NB4 (cell line): ENCODE results near the gene NCAM2.

ENCODE experiments used
- DNase-seq: peaks from one replicate; pipeline ENCODE4 v3.0.0; 2010; ENCODE audit warnings: low read depth
- H3K4me3 ChIP-seq: one replicate; pipeline ENCODE4 v1.5.1; 2011; ENCODE audit warnings: mild to moderate bottlenecking, low read depth, low read length, moderate library complexity
- CTCF ChIP-seq: IDR thresholded peaks from one replicate; pipeline ENCODE4 v1.5.1; 2012; ENCODE audit warnings: low read depth, low read length
- MYC ChIP-seq: IDR thresholded peaks from 2 replicates; pipeline ENCODE4 v1.6.1; 2011; ENCODE audit warnings: low read depth, low read length
- POLR2A ChIP-seq: IDR thresholded peaks from 2 replicates; pipeline ENCODE4 v1.6.1; 2011; ENCODE audit warnings: mild to moderate bottlenecking; ENCODE audit not compliant: insufficient read length; ENCODE audit errors: extremely low read depth
- TF ChIP-seq, protein P1 (sequence below): IDR thresholded peaks from 2 replicates; pipeline ENCODE4 v1.6.1; 2011; ENCODE audit warnings: low read depth, low read length

The NCAM2 gene

DNA sequence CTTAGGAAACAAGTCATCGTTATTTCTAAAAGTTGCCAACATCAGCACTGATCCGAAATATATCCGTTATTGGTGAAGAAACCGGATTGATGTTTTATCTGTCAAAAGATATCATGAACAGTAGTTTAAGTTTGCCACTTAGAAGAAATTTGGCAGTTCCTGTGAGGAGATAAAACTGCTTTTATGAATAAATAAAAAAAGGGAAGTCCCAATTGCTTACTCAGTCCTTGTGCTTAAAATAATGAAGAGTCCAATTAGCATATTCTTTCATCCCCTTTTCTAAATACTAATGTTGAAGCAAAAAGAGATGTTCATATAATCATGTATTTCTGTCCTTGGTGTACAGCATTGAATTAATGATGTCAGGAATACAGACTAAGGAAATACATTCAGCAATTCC, 164.6 kb downstream of the NCAM2 start:
- no peak overlapping the region for H3K4me3 ChIP-seq
- no peak for DNase-seq
- TF ChIP-seq CTCF = no peak
- TF ChIP-seq, protein P1, sequence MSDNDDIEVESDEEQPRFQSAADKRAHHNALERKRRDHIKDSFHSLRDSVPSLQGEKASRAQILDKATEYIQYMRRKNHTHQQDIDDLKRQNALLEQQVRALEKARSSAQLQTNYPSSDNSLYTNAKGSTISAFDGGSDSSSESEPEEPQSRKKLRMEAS = no peak
- no peak for TF ChIP-seq POLR2A
- no peak for TF ChIP-seq MYC

DNA sequence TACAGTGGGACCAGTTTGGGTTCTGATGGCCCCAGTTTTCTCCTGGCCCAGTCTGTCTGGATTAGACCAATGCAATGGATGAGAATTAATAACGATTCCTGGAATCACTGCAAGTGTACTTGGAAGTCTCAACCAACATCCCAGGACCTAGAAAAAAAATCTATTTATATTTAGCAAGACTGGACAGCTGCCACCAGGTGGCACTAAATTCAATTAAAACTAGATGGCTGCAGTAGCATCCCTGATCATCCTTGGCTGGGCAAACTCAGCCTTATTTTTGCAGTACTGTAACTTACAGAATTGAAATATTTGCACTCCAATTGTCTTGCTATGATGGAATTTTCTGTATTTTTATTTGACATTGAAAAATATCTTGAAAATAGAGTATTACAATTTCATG, 165.7 kb downstream of the NCAM2 start:
- TF ChIP-seq MYC = no peak
- peak; percentile 38 for TF ChIP-seq CTCF
- peak; percentile 53 for DNase-seq
- H3K4me3 ChIP-seq = no peak overlapping the region

DNA sequence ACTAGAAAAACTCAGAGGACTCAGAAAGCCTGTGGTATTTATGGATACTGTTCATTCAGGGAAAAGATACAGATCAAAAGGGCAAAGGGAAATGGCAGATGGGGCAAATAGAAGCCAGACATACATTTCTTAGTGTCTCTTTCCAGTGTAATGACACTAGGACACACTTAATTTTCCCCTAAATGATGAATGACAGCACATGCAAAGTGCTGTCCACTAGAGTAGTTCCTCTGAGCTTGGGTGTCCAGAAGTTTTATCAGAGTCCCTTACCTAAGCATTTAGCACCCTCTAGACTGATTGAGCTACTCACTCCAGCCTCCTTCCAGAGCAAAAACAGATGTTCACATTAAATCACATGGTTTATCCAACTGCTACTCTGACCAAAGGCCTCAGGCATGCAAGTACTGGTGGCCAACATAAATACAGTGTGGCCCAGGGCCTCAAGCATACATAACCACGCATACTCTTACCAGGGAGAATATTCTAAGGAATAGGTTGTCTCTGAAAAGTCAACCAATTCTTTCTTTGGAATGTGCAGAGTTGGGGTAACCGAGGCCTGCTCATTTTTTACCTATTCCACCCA, 166.9 kb downstream of the NCAM2 start:
- TF ChIP-seq, protein P1 = no peak
- TF ChIP-seq CTCF = no peak
- no peak for TF ChIP-seq MYC
- TF ChIP-seq POLR2A = no peak
- H3K4me3 ChIP-seq = no peak overlapping the region
- no peak for DNase-seq

- TF ChIP-seq CTCF (no peak), MYC (no peak)
- TF ChIP-seq, protein P1 = no peak
Measured at GRCh38 chr21:21174676-21175075, 176.5 kb downstream of the NCAM2 start.

DNA sequence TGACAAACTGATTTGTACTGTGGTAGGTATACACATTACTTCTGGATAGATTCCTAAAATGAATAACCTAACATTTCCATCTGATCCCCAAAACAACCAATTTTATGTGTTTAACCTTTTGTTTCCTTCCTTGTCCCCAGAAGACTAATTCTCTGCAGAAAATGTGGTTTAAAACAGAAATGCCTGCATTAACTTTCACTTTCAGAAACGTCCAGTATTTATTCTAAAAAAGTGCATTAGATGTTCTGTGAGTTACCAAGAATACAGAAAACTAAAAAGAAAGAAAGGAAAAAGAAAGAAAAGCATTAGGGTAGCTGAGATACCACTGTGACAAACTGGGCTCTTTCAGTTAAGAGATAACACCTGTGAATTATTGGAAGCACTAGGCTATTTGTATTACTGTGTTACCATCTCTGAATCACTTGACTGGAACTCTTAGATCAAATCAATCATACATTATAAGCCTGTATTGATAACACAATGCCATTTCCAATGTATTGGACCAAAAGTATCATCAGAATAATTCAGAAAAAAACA, 177.7 kb downstream of the NCAM2 start:
- TF ChIP-seq CTCF (no peak), MYC (no peak), POLR2A (no peak)
- TF ChIP-seq, protein P1 = no peak

More at GRCh38 chr21:21174676-21175075, 176.5 kb downstream of the NCAM2 start:
- no peak overlapping the region for H3K4me3 ChIP-seq
- DNase-seq = no peak

DNA sequence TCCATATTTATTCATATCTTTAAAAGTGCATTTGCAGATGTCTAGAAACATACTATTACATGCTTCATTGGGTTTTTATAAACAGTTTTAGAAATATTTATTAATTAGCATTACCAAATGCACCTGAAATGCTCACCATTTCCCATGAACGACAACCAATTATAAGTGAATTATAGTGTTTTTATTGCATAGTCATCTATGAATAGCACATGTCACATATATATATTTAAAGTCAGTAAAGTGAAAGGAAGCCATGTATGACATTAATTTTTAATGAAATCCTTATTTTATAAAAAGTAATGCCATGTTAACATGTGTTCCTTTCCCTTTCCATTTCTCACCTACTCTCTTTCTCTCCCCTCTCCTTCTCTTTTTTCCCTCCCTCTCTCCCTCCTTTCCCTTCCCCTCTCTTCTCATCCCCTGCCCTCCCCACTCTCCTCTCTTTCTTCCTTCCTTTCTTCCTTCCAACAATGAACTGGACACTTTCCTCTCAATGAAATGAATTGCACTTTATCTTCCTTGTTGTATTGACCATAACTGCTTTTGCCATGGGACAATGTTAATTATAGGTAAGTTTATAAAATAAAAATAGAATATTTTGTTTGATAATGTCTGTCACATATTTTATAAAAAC, 179.3 kb downstream of the NCAM2 start:
- no peak for DNase-seq
- no peak overlapping the region for H3K4me3 ChIP-seq
- no peak for TF ChIP-seq MYC
- TF ChIP-seq, protein P1 = no peak
- TF ChIP-seq CTCF = no peak
- TF ChIP-seq POLR2A = no peak

More for the DNA sequence above, 177.7 kb downstream of the NCAM2 start:
- DNase-seq = no peak
- no peak overlapping the region for H3K4me3 ChIP-seq
